Chondrocyte (in vitro differentiated cells): ENCODE results near the gene CBL. TPM values are rescaled to one million over a fixed set of nuclear protein-coding genes. Genes with fewer than 3 reads are reported as not detected.

ENCODE experiments used
- DNase-seq: peaks from one replicate; pipeline ENCODE4 v3.0.0; 2021; ENCODE audit warnings: mixed read lengths, low spot score
- H3K27ac Mint-ChIP-seq: one replicate; pipeline ENCODE4 v1.8.0; 2021; ENCODE audit warnings: mild to moderate bottlenecking, moderate library complexity, mixed read lengths; ENCODE audit not compliant: unreplicated experiment
- H3K27me3 Mint-ChIP-seq: 2 replicates; pipeline ENCODE4 v1.8.0; 2021; ENCODE audit warnings: low read depth, mixed read lengths
- H3K36me3 Mint-ChIP-seq: 2 replicates; pipeline ENCODE4 v1.8.0; 2021; ENCODE audit warnings: low read depth, mixed read lengths
- H3K4me1 Mint-ChIP-seq: 2 replicates; pipeline ENCODE4 v1.8.0; 2021; ENCODE audit warnings: low read depth, mild to moderate bottlenecking, mixed read lengths
- H3K4me3 Mint-ChIP-seq: one replicate; pipeline ENCODE4 v1.8.0; 2021; ENCODE audit warnings: mild to moderate bottlenecking, moderate library complexity, mixed read lengths; ENCODE audit not compliant: unreplicated experiment
- H3K9me3 Mint-ChIP-seq: 2 replicates; pipeline ENCODE4 v1.8.0; 2021; ENCODE audit warnings: low read depth, mixed read lengths
- total RNA-seq: library from RNA; stranded (reverse); gene quantifications from 3 replicates; pipeline ENCODE4 v1.2.1, GENCODE V29; 2021
- TF ChIP-seq, protein P1 (sequence below): fragments of 200-600 bp; sonication (generic); IDR thresholded peaks from 2 replicates; pipeline ENCODE4 v1.5.0; 2021; ENCODE audit warnings: antibody characterized with exemption, mild to moderate bottlenecking, moderate library complexity

The CBL gene
- total RNA-seq, 1 donor from 2014 or later: 25.8 TPM

- TF ChIP-seq, protein P1, sequence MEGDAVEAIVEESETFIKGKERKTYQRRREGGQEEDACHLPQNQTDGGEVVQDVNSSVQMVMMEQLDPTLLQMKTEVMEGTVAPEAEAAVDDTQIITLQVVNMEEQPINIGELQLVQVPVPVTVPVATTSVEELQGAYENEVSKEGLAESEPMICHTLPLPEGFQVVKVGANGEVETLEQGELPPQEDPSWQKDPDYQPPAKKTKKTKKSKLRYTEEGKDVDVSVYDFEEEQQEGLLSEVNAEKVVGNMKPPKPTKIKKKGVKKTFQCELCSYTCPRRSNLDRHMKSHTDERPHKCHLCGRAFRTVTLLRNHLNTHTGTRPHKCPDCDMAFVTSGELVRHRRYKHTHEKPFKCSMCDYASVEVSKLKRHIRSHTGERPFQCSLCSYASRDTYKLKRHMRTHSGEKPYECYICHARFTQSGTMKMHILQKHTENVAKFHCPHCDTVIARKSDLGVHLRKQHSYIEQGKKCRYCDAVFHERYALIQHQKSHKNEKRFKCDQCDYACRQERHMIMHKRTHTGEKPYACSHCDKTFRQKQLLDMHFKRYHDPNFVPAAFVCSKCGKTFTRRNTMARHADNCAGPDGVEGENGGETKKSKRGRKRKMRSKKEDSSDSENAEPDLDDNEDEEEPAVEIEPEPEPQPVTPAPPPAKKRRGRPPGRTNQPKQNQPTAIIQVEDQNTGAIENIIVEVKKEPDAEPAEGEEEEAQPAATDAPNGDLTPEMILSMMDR: no peak
- no peak for DNase-seq
- peak overlapping the region; percentile 78 for H3K4me3 Mint-ChIP-seq
- H3K4me1 Mint-ChIP-seq: peaks cover 19% of the 10 kb centered on the region
- H3K27ac Mint-ChIP-seq: peak overlapping the region; percentile 74
- no peaks in the 10 kb centered on the region for H3K27me3 Mint-ChIP-seq
- no peaks in the 10 kb centered on the region for H3K36me3 Mint-ChIP-seq
- no peaks in the 10 kb centered on the region for H3K9me3 Mint-ChIP-seq
Measured at GRCh38 chr11:119169282-119169719, 36.8 kb upstream of the CBL start.

DNA sequence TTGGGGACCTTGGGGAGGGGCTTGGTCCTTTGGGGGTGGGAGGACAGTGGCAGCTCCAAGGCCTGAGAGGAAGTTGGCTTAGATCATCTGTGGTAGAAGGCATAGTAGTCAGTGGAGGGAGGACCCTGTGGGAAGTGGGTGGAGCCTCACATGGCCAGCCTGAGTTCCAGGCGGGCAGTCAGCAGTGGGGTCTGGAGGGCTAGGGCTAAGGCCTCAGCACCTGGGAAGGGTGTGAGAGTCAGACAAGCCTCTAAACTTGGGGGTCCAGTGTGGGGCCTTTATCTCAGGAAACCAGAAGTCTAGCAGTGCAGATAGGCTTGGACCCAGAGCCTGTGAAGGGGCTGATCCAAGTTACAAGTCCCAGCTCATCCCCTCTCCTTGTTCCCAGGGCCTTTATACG is 33.6 kb upstream of the CBL start:
- Mint-ChIP-seq H3K27ac (no peak overlapping the region), H3K36me3 (peaks cover 2% of the 10 kb centered on the region), H3K4me1 (peaks cover 14% of the 10 kb centered on the region), H3K9me3 (no peaks in the 10 kb centered on the region), H3K27me3 (no peaks in the 10 kb centered on the region), H3K4me3 (no peak overlapping the region)
- no peak for DNase-seq
- TF ChIP-seq, protein P1: no peak

DNA sequence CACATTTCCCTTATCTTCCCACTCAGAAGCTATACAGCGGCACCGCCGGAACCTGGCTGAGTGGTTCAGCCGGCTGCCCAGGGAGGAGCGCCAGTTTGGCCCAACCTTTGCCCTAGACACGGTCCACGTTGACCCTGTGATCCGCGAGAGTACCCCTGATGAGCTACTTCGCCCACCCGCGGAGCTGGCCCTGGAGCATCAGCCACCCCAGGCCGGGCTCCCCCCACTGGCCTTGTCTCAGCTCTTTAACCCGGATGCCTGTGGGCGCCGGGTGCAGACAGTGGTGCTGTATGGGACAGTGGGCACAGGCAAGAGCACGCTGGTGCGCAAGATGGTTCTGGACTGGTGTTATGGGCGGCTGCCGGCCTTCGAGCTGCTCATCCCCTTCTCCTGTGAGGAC is 32.7 kb upstream of the CBL start:
- Mint-ChIP-seq H3K27ac (no peak overlapping the region), H3K9me3 (no peaks in the 10 kb centered on the region), H3K27me3 (no peaks in the 10 kb centered on the region), H3K4me1 (peaks cover 22% of the 10 kb centered on the region), H3K36me3 (peaks cover 2% of the 10 kb centered on the region), H3K4me3 (no peak overlapping the region)
- TF ChIP-seq, protein P1: no peak
- DNase-seq: no peak

GRCh38 chr11:119175493-119176077 is 30.6 kb upstream of the CBL start:
- Mint-ChIP-seq H3K4me3 (no peak overlapping the region), H3K27me3 (no peaks in the 10 kb centered on the region), H3K27ac (peak overlapping the region; percentile 69), H3K36me3 (peaks cover 7% of the 10 kb centered on the region), H3K9me3 (no peaks in the 10 kb centered on the region), H3K4me1 (peaks cover 12% of the 10 kb centered on the region)
- DNase-seq: no peak
- TF ChIP-seq, protein P1: no peak

DNA sequence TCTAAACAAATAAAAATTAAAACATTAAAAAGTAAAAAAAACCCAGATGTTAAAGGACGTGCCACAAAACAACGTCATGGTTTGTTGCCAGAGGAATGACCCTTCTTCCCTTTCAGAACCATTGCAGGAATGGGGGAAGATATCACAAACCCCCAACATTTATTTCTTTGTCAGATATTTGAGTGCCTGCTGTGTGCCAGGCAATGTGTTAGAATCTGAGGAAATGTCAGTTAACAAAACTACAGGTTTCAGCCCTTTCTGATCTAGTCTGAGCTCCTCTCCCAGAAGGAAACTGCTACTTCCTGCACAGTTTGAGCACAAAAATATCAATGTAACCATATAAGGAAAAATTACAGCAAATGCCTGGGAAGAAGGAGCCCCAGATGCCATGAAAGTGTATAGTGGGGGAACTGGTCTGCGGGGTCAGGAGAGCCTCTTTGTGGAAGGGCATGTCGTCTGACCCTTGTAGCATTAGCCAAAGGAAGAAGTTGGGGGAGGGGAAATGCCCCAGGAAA is 27.9 kb upstream of the CBL start:
- peaks cover 12% of the 10 kb centered on the region for H3K4me1 Mint-ChIP-seq
- TF ChIP-seq, protein P1: no peak
- H3K9me3 Mint-ChIP-seq: no peaks in the 10 kb centered on the region
- no peak overlapping the region for H3K27ac Mint-ChIP-seq
- H3K27me3 Mint-ChIP-seq: no peaks in the 10 kb centered on the region
- DNase-seq: no peak
- H3K36me3 Mint-ChIP-seq: peaks cover 12% of the 10 kb centered on the region
- H3K4me3 Mint-ChIP-seq: no peak overlapping the region
